Measurements from ENCODE around the gene CREB5. TPM values are rescaled to one million over a fixed set of nuclear protein-coding genes. Genes with fewer than 3 reads are reported as not detected.

CREB5 gene
- total and polyA plus RNA-seq, 9 donors: 0.71 to 15.0 (median 2.7) TPM

- H3K4me3 ChIP-seq: no peak overlapping the region
- no peaks in the 10 kb centered on the region for H3K4me1 ChIP-seq (ENCODE audit: insufficient read depth)
- WGBS, 3 donors: 36 to 54% (median 54%) methylated on average over 21 to 38 of the region's 38 CpGs
- TF ChIP-seq POLR2A (IDR thresholded peaks at IDR 0.05) (no peak), EP300 (IDR thresholded peaks at IDR 0.05) (no peak)
- no peaks in the 10 kb centered on the region for H3K9me3 ChIP-seq
- intact Hi-C loops (cut with DNase I): no loop called here
- no peak overlapping the region for H3K27ac ChIP-seq
- H3K27me3 ChIP-seq: no peaks in the 10 kb centered on the region
- no peaks in the 10 kb centered on the region for H3K36me3 ChIP-seq
- DNase-seq: no peak
Measured at GRCh38 chr7:28560767-28561166, 148.4 kb downstream of the CREB5 start.

DNA sequence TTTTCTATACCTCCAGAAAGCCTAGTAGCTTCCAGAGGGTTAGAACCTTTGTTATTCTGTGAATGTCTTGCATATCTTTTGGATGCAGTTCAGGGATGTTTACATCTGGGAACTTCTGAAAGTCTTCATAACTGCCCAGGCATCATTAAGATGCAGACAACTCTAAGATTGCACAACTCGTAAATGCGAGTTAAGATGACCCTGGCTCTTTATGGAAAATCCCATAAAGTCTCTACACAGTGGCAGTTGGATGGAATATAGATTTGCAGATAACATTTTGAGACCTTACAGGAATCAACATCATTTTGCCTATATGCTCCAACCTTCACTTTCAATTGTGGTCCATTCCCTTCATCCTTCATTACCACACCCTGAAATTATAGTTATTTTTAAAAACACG, 151.7 kb downstream of the CREB5 start:
- H3K9me3 ChIP-seq: no peaks in the 10 kb centered on the region
- H3K27me3 ChIP-seq: no peaks in the 10 kb centered on the region
- whole genome bisulfite sequencing, 3 donors: 73 to 77% (median 76%) methylated on average over 3 of the region's 3 CpGs
- DNase-seq: no peak
- intact Hi-C loops (cut with DNase I): no loop called here
- no peak overlapping the region for H3K4me3 ChIP-seq
- H3K27ac ChIP-seq: no peak overlapping the region
- TF ChIP-seq POLR2A (IDR thresholded peaks at IDR 0.05) (no peak), EP300 (IDR thresholded peaks at IDR 0.05) (no peak), CTCF (IDR thresholded peaks at IDR 0.05) (no peak)
- H3K4me1 ChIP-seq (ENCODE audit: insufficient read depth): no peaks in the 10 kb centered on the region
- no peaks in the 10 kb centered on the region for H3K36me3 ChIP-seq

DNA sequence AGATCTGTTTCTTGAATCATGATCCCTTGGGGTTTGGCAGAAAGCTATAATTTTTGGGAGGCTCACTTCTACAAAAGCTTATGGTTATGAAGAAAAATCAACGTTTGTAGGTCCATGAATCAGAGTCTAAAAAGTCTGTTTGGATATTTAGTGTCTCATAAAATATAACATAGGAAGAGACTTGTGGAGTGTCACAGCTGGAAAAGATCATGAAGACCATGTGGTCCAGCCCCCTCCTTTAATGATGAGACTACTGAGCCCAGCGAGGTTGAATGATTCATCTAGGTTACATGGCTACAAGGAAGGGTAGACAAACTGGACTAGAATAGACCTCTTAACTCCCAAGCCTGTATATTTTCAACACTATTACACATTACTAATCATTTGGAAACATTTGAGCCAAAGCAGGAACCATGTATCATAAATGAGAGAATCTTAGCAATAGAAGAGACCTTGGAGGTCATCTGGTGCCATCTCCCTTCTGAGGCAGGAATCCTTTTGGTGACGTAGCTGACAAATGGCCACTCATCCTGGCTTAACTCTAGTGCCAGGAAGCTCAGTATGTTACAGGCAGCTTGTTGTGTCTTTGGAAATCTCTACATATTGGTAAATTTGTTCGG, 152.5 kb downstream of the CREB5 start:
- DNase-seq: no peak
- Histone ChIP-seq H3K4me3 (no peak overlapping the region), H3K27me3 (no peaks in the 10 kb centered on the region), H3K4me1 (ENCODE audit: insufficient read depth) (no peaks in the 10 kb centered on the region), H3K36me3 (no peaks in the 10 kb centered on the region), H3K9me3 (no peaks in the 10 kb centered on the region), H3K27ac (no peak overlapping the region)
- TF ChIP-seq EP300 (IDR thresholded peaks at IDR 0.05) (no peak), POLR2A (IDR thresholded peaks at IDR 0.05) (no peak), CTCF (IDR thresholded peaks at IDR 0.05) (no peak)
- WGBS, 3 donors: 54 to 64% (median 62%) methylated on average over 4 of the region's 4 CpGs
- intact Hi-C loops (cut with DNase I): no loop called here

DNA sequence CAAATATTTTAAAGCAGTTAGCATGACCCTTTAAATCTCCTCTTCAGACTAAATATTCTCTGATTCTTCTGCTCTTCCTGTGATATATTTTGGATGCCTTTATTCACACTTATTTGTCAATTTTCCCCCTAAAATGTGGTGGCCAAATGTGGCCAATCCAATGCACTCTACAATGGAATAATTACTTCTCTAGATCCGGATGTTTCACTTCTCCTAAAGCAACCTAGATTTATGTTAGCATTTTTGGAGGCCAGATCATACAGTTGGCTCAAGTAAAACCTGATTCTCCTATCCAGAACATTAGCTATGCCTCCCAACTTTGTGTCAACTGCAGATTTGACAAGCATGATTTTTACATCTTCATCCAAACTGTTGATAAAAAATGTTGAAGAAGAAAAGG, 153.7 kb downstream of the CREB5 start:
- H3K27me3 ChIP-seq: no peaks in the 10 kb centered on the region
- H3K4me1 ChIP-seq (ENCODE audit: insufficient read depth): no peaks in the 10 kb centered on the region
- no peak for TF ChIP-seq CTCF (IDR thresholded peaks at IDR 0.05)
- 8 to 14% (median 13%) methylated on average over 1 of the region's 1 CpG for WGBS, 3 donors
- no peak for DNase-seq
- H3K4me3 ChIP-seq: no peak overlapping the region
- H3K9me3 ChIP-seq: no peaks in the 10 kb centered on the region
- no peak overlapping the region for H3K27ac ChIP-seq
- intact Hi-C loops (cut with DNase I): no loop called here
- no peaks in the 10 kb centered on the region for H3K36me3 ChIP-seq

DNA sequence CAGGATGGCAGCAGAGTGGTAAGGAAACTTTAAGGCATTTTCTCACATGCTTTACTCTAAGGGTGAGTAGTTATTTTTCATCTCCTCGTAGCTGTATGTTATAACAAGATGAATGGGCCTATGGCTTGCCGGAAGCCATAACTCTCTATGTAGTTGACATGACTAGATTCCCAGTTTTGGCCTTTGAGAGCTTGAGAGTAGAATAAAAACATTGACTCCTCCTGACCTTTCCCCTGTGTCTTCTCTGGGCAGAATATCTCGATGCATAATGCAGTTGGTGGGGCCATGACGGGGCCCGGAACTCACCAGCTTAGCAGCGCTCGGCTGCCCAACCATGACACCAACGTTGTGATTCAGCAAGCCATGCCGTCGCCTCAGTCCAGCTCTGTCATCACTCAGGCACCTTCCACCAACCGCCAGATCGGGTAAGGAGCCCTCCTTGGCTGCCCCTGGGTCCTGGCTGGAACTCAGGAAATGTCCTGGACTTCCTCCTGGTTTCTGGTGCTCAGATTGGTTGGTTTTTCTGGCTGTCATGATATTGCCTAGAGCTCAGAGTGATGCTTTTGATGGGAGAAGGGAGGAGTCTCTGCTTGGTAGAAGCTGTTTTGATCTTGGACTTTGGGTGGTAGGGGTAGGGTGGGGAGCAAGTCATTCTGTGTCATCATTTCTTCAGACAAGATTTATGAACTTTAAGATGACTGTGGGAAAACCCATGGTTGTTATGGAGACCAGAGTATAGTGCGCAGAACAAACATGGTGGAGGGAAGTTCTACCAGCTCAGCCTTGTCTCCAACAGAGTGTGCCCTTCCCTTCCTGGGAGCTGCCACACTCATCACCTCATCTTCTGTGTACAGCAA, 158.0 kb downstream of the CREB5 start:
- Histone ChIP-seq H3K9me3 (no peaks in the 10 kb centered on the region), H3K36me3 (no peaks in the 10 kb centered on the region), H3K27me3 (no peaks in the 10 kb centered on the region), H3K4me3 (no peak overlapping the region), H3K4me1 (ENCODE audit: insufficient read depth) (no peaks in the 10 kb centered on the region), H3K27ac (no peak overlapping the region)
- intact Hi-C loops (cut with DNase I): no loop called here
- WGBS, 3 donors: 76 to 83% (median 83%) methylated on average over 13 of the region's 13 CpGs
- TF ChIP-seq POLR2A (IDR thresholded peaks at IDR 0.05) (no peak), CTCF (IDR thresholded peaks at IDR 0.05) (no peak), EP300 (IDR thresholded peaks at IDR 0.05) (no peak)
- DNase-seq: no peak

Measured in ovary (tissue), 9 donors.